HepG2 (cell line): Measurements from ENCODE around the gene USP7. TPM values are rescaled to one million over a fixed set of nuclear protein-coding genes. Genes with fewer than 3 reads are reported as not detected.

Experiments
- CHCHD3 ChIP-seq: sonication (generic); formaldehyde crosslinking; IDR thresholded peaks from 2 replicates; pipeline ENCODE4 v1.8.0; 2022; ENCODE audit warnings: mild to moderate bottlenecking, missing genetic modification reagents, moderate library complexity
- CREM ChIP-seq, 2 experiments: sonication (generic) in 1 of 2; formaldehyde crosslinking in 1 of 2; IDR thresholded peaks; 2 replicates each; pipeline versions ENCODE4 v1.4.0 to v1.6.1; 2016 to 2020; ENCODE audit warnings: antibody characterized with exemption in 1 of 2, mild to moderate bottlenecking in 1 of 2, missing genetic modification reagents in 1 of 2
- FOSL1 ChIP-seq: sonication (generic); formaldehyde crosslinking; IDR thresholded peaks from 2 replicates; pipeline ENCODE4 v1.9.0; 2021; ENCODE audit warnings: missing genetic modification reagents, borderline replicate concordance
- HNF4G ChIP-seq, 2 experiments: sonication (generic) in 1 of 2; formaldehyde crosslinking in 1 of 2; IDR thresholded peaks; 2 replicates each; pipeline versions ENCODE4 v1.4.0 to v1.6.1; 2011 to 2020; ENCODE audit warnings: borderline replicate concordance in 2 of 2, low read depth in 2 of 2, mild to moderate bottlenecking in 2 of 2, low read length in 1 of 2, missing genetic modification reagents in 1 of 2, moderate library complexity in 1 of 2
- HOXA3 ChIP-seq: sonication (generic); formaldehyde crosslinking; IDR thresholded peaks from 2 replicates; pipeline ENCODE4 v1.5.0; 2020; ENCODE audit warnings: missing genetic modification reagents
- MIXL1 ChIP-seq: IDR thresholded peaks from 2 replicates; pipeline ENCODE4 v1.6.1; 2016
- NKX3-1 ChIP-seq: sonication (generic); formaldehyde crosslinking; IDR thresholded peaks from 2 replicates; pipeline ENCODE4 v1.5.0; 2020; ENCODE audit warnings: missing genetic modification reagents
- PHF20 ChIP-seq: sonication (generic); formaldehyde crosslinking; IDR thresholded peaks from 2 replicates; pipeline ENCODE4 v1.5.0; 2020; ENCODE audit warnings: mild to moderate bottlenecking, missing genetic modification reagents
- PPARG ChIP-seq: conservative IDR thresholded peaks from 2 replicates; pipeline ENCODE4 v1.6.1; 2016; ENCODE audit warnings: missing biosample characterization, missing genetic modification reagents
- RARA ChIP-seq: IDR thresholded peaks from 2 replicates; pipeline ENCODE4 v1.6.1; 2016; ENCODE audit warnings: missing genetic modification reagents, missing compliant biosample characterization
- TMF1 ChIP-seq: sonication (generic); formaldehyde crosslinking; IDR thresholded peaks from 2 replicates; pipeline ENCODE4 v1.8.1; 2022; ENCODE audit warnings: low read depth, missing genetic modification reagents
- ZNF703 ChIP-seq: sonication (generic); formaldehyde crosslinking; IDR thresholded peaks from 2 replicates; pipeline ENCODE4 v1.5.1; 2020; ENCODE audit warnings: missing genetic modification reagents, mild to moderate bottlenecking, moderate library complexity, borderline replicate concordance
- ZNF724P ChIP-seq: sonication (generic); formaldehyde crosslinking; IDR thresholded peaks from 2 replicates; pipeline ENCODE4 v1.8.0; 2022; ENCODE audit warnings: missing genetic modification reagents, borderline replicate concordance
- ZNF781 ChIP-seq: sonication (generic); formaldehyde crosslinking; IDR thresholded peaks from 2 replicates; pipeline ENCODE4 v1.5.1; 2020; ENCODE audit warnings: borderline replicate concordance, mild to moderate bottlenecking, missing genetic modification reagents; ENCODE audit errors: not compliant biosample characterization
- ZNF790 ChIP-seq: sonication (generic); formaldehyde crosslinking; IDR thresholded peaks from 2 replicates; pipeline ENCODE4 v1.8.0; 2022; ENCODE audit warnings: missing genetic modification reagents, mild to moderate bottlenecking, borderline replicate concordance
- ZNF792 ChIP-seq: IDR thresholded peaks from 2 replicates; pipeline ENCODE4 v1.6.1; 2016
- polyA plus RNA-seq, 8 experiments: library from polyadenylated mRNA; depleted of rRNA in 3 of 8; stranded (reverse) in 7 of 8; unstranded in 1 of 8; fragments of >200 nt; fragmentation: Illumina TruSeq in 4 of 8; extraction: Trizol in 4 of 8; gene quantifications; 2 replicates each; pipeline versions ENCODE4 v1.2.1 to v1.2.3, GENCODE V29; 2011 to 2016; ENCODE audit warnings: low read depth in 4 of 8, missing spikeins in 1 of 8, mixed read lengths in 1 of 8; ENCODE audit not compliant: insufficient read depth in 1 of 8
- total RNA-seq, 5 experiments: library from RNA; depleted of rRNA; stranded (reverse); fragments of >200 nt; fragmentation: Illumina TruSeq; extraction: Trizol; gene quantifications; 2 replicates each; pipeline ENCODE4 v1.2.3, GENCODE V29; 2016; ENCODE audit warnings: low read depth in 1 of 5
- TF ChIP-seq, protein P1 (sequence below): sonication (generic); formaldehyde crosslinking; IDR thresholded peaks from 2 replicates; pipeline ENCODE4 v1.4.0; 2020; ENCODE audit warnings: low read depth, mild to moderate bottlenecking, missing genetic modification reagents
- TF ChIP-seq, protein P2 (sequence below): sonication (generic); formaldehyde crosslinking; IDR thresholded peaks from 2 replicates; pipeline ENCODE4 v1.5.1; 2020; ENCODE audit warnings: mild to moderate bottlenecking, missing genetic modification reagents, borderline replicate concordance
- TF ChIP-seq, protein P3 (sequence below): sonication (generic); formaldehyde crosslinking; IDR thresholded peaks from 2 replicates; pipeline ENCODE4 v1.8.0; 2022; ENCODE audit warnings: missing genetic modification reagents, mild to moderate bottlenecking, borderline replicate concordance

Gene USP7
- total and polyA plus RNA-seq, 2 of the 13 experiments (the other 11 are each of a cell fraction or from before 2014, with no cell fraction given): 52.5 to 173 TPM

DNA sequence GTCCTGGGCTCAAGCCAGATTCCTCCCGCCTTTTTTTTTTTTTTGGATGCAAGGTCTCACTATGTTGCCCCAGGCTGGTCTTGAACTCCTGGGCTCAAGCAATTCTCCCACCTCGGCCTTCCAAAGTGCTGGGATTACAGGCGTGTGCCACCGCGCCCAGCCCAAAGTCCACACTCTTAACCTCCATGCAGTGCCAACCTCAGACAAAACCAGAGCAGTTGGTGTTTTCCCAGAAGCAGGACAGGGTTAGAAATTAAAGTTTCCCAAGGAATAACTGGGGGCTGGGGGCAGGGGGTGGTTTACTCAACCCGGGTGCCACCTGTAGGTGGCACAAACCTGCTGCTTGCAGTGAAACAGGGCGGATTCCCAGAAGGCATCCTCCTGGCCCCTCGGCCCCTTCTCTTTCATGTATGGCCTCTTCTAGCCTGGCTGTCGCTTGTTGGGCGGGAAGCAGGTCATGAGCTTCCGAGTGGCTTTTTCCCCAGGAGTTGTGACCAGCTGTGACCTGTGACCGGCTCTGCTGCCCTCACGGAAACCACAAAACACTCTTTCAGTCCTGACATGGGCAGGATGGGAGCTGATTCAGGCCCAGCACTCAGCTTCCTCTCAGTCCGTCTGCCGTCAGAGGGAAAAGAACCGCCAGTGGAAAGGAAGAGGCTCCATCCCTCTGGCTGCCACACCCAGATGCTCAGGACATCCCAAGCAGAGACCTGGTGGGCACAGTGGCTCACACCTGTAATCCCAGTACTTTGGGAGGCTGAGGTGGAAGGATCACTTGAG lies 25.6 kb upstream of the USP7 start (continued):
- TF ChIP-seq, protein P1, sequence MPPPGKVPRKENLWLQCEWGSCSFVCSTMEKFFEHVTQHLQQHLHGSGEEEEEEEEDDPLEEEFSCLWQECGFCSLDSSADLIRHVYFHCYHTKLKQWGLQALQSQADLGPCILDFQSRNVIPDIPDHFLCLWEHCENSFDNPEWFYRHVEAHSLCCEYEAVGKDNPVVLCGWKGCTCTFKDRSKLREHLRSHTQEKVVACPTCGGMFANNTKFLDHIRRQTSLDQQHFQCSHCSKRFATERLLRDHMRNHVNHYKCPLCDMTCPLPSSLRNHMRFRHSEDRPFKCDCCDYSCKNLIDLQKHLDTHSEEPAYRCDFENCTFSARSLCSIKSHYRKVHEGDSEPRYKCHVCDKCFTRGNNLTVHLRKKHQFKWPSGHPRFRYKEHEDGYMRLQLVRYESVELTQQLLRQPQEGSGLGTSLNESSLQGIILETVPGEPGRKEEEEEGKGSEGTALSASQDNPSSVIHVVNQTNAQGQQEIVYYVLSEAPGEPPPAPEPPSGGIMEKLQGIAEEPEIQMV: 0 out of 2 replicates have a peak, but pooled peaks have one; percentile 52
- TF ChIP-seq MIXL1 (CRISPR knock-in tag): no peak
- TF ChIP-seq, protein P2, sequence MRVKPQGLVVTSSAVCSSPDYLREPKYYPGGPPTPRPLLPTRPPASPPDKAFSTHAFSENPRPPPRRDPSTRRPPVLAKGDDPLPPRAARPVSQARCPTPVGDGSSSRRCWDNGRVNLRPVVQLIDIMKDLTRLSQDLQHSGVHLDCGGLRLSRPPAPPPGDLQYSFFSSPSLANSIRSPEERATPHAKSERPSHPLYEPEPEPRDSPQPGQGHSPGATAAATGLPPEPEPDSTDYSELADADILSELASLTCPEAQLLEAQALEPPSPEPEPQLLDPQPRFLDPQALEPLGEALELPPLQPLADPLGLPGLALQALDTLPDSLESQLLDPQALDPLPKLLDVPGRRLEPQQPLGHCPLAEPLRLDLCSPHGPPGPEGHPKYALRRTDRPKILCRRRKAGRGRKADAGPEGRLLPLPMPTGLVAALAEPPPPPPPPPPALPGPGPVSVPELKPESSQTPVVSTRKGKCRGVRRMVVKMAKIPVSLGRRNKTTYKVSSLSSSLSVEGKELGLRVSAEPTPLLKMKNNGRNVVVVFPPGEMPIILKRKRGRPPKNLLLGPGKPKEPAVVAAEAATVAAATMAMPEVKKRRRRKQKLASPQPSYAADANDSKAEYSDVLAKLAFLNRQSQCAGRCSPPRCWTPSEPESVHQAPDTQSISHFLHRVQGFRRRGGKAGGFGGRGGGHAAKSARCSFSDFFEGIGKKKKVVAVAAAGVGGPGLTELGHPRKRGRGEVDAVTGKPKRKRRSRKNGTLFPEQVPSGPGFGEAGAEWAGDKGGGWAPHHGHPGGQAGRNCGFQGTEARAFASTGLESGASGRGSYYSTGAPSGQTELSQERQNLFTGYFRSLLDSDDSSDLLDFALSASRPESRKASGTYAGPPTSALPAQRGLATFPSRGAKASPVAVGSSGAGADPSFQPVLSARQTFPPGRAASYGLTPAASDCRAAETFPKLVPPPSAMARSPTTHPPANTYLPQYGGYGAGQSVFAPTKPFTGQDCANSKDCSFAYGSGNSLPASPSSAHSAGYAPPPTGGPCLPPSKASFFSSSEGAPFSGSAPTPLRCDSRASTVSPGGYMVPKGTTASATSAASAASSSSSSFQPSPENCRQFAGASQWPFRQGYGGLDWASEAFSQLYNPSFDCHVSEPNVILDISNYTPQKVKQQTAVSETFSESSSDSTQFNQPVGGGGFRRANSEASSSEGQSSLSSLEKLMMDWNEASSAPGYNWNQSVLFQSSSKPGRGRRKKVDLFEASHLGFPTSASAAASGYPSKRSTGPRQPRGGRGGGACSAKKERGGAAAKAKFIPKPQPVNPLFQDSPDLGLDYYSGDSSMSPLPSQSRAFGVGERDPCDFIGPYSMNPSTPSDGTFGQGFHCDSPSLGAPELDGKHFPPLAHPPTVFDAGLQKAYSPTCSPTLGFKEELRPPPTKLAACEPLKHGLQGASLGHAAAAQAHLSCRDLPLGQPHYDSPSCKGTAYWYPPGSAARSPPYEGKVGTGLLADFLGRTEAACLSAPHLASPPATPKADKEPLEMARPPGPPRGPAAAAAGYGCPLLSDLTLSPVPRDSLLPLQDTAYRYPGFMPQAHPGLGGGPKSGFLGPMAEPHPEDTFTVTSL (CRISPR knock-in tag): no peak
- TF ChIP-seq PPARG: peak; percentile 71
- TF ChIP-seq FOSL1 (CRISPR knock-in tag): no peak
- peak; percentile 87 for TF ChIP-seq RARA
- TF ChIP-seq CREM (IDR thresholded peaks at IDR 0.05): no peak
- TF ChIP-seq CREM (CRISPR knock-in tag; IDR thresholded peaks at IDR 0.05): no peak
- no peak for TF ChIP-seq TMF1 (CRISPR knock-in tag)
- TF ChIP-seq, protein P3, sequence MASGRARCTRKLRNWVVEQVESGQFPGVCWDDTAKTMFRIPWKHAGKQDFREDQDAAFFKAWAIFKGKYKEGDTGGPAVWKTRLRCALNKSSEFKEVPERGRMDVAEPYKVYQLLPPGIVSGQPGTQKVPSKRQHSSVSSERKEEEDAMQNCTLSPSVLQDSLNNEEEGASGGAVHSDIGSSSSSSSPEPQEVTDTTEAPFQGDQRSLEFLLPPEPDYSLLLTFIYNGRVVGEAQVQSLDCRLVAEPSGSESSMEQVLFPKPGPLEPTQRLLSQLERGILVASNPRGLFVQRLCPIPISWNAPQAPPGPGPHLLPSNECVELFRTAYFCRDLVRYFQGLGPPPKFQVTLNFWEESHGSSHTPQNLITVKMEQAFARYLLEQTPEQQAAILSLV (CRISPR knock-in tag): no peak; the same call in 1 of the 2 replicates
- TF ChIP-seq ZNF724P (CRISPR knock-in tag): 0 out of 2 replicates have a peak, but pooled peaks have one; percentile 67
- no peak for TF ChIP-seq ZNF703 (CRISPR knock-in tag)
- no peak for TF ChIP-seq HNF4G (IDR thresholded peaks at IDR 0.05; ENCODE audit: borderline replicate concordance, low read depth, low read length)
- peak; percentile 67 for TF ChIP-seq HNF4G (CRISPR knock-in tag; IDR thresholded peaks at IDR 0.05; ENCODE audit: borderline replicate concordance, low read depth)
- peak; percentile 78 for TF ChIP-seq HOXA3
- TF ChIP-seq CHCHD3 (CRISPR knock-in tag): no peak
- TF ChIP-seq NKX3-1: 0 out of 2 replicates have a peak, but pooled peaks have one; percentile 18
- no peak for TF ChIP-seq ZNF790 (CRISPR knock-in tag)
- no peak for TF ChIP-seq ZNF781
- TF ChIP-seq PHF20 (CRISPR knock-in tag): no peak
- peak; percentile 61; the same call in 1 of the 2 replicates for TF ChIP-seq ZNF792 (CRISPR knock-in tag)
